ENCODE data around the gene LCN15.

Gene LCN15

GRCh38 chr9:136754059-136754572, 10.2 kb downstream of the LCN15 start:
- DNase-seq = no peak

- no peak for DNase-seq
Observed at GRCh38 chr9:136753371-136754058, 10.8 kb downstream of the LCN15 start.

GRCh38 chr9:136751814-136752213, 12.5 kb downstream of the LCN15 start:
- no peak for DNase-seq

- DNase-seq = no peak
Observed at GRCh38 chr9:136751244-136751643, 13.1 kb downstream of the LCN15 start.

GRCh38 chr9:136750526-136750925, 13.8 kb downstream of the LCN15 start:
- no peak for DNase-seq

GRCh38 chr9:136748666-136749611, 15.4 kb downstream of the LCN15 start:
- DNase-seq = no peak

GRCh38 chr9:136748201-136748600, 16.1 kb downstream of the LCN15 start, which contains the start of gene LCN6:
Gene LCN6, minus strand, starts transcription at chr9:136748525. Its CDS starts 42 bp downstream, at chr9:136748483.
- no peak for DNase-seq

GRCh38 chr9:136747161-136748060, 16.9 kb downstream of the LCN15 start:
- DNase-seq = no peak

- no peak for DNase-seq
Observed at GRCh38 chr9:136746621-136747020, 17.7 kb downstream of the LCN15 start.

GRCh38 chr9:136746155-136746490, 18.2 kb downstream of the LCN15 start:
- no peak for DNase-seq

- no peak for DNase-seq
Observed at GRCh38 chr9:136745389-136746154, 18.7 kb downstream of the LCN15 start.

GRCh38 chr9:136744773-136745172, 19.5 kb downstream of the LCN15 start:
- DNase-seq = no peak

GRCh38 chr9:136743639-136744211, 20.6 kb downstream of the LCN15 start:
- DNase-seq = no peak

GRCh38 chr9:136742591-136743391, 21.5 kb downstream of the LCN15 start, which contains the start of gene LCN10:
Gene LCN10, minus strand, starts transcription at chr9:136742940. Its CDS starts 37 bp downstream, at chr9:136742903.
- DNase-seq = no peak

- DNase-seq = no peak
Observed at GRCh38 chr9:136741883-136742571, 22.3 kb downstream of the LCN15 start.

- no peak for DNase-seq
Observed at GRCh38 chr9:136740971-136741882, 23.1 kb downstream of the LCN15 start.

GRCh38 chr9:136740491-136740890, 23.8 kb downstream of the LCN15 start:
- no peak for DNase-seq

GRCh38 chr9:136740069-136740468, 24.2 kb downstream of the LCN15 start:
- DNase-seq = no peak

GRCh38 chr9:136739509-136739908, 24.8 kb downstream of the LCN15 start:
- no peak for DNase-seq

Data from NCI-H2171 treated with DMSO at 0.1 percent for 48 hours (cell line).